SU-DHL-6 (cell line): ENCODE results near the gene NAPG.
A peak's percentile ranks its signal among the peaks of the same experiment; 100 is the strongest.

Experiments used
- H2AFZ ChIP-seq: fragments of 200-600 bp; sonication (generic); 2 replicates; pipeline ENCODE4 v1.6.1; 2014; ENCODE audit warnings: low read depth, mild to moderate bottlenecking, moderate library complexity, mixed read lengths, antibody characterized with exemption, low read length; ENCODE audit not compliant: severe bottlenecking
- H3F3A ChIP-seq: fragments of 200-600 bp; shearing (Covaris generic); 2 replicates; pipeline ENCODE4 v1.6.0; 2016; ENCODE audit warnings: antibody characterized with exemption, mild to moderate bottlenecking; ENCODE audit not compliant: insufficient read depth
- H3K27ac ChIP-seq: fragments of 200-600 bp; sonication (generic); 2 replicates; pipeline ENCODE4 v1.5.1; 2016; ENCODE audit warnings: low read depth, mild to moderate bottlenecking, low read length, moderate library complexity, mixed read lengths
- H3K27me3 ChIP-seq: fragments of 200-600 bp; sonication (generic), shearing (Covaris generic); 2 replicates; pipeline ENCODE4 v1.6.0; 2014; ENCODE audit warnings: mild to moderate bottlenecking, low read length
- H3K36me3 ChIP-seq: fragments of 200-600 bp; sonication (generic); 2 replicates; pipeline ENCODE4 v1.6.1; 2014; ENCODE audit warnings: mild to moderate bottlenecking, low read length, mixed read lengths
- H3K4me2 ChIP-seq: fragments of 300-600, 200-600 bp; shearing (Covaris generic), sonication (generic); 2 replicates; pipeline ENCODE4 v1.6.0; 2014; ENCODE audit warnings: low read length, low read depth, mild to moderate bottlenecking; ENCODE audit not compliant: poor library complexity, severe bottlenecking
- H3K4me3 ChIP-seq: fragments of 200-600 bp; sonication (generic); 2 replicates; pipeline ENCODE4 v1.5.1; 2014; ENCODE audit warnings: antibody characterized with exemption, low read length, mild to moderate bottlenecking, mixed read lengths; ENCODE audit not compliant: insufficient read depth, poor library complexity, severe bottlenecking
- H3K79me2 ChIP-seq: fragments of 200-600 bp; sonication (generic); 2 replicates; pipeline ENCODE4 v1.6.1; 2014; ENCODE audit warnings: mild to moderate bottlenecking, low read length, moderate library complexity; ENCODE audit not compliant: insufficient read depth
- H3K9ac ChIP-seq: fragments of 200-600 bp; sonication (generic); 2 replicates; pipeline ENCODE4 v1.7.0; 2014; ENCODE audit warnings: mild to moderate bottlenecking, low read length
- H3K9me2 ChIP-seq: fragments of 200-600 bp; sonication (generic); replicated peaks from 2 replicates; pipeline ENCODE4 v1.6.1; 2014; ENCODE audit warnings: low read length; ENCODE audit not compliant: insufficient read depth
- H3K9me3 ChIP-seq: fragments of 200-600 bp; sonication (generic); 2 replicates; pipeline ENCODE4 v1.6.1; 2014; ENCODE audit warnings: low read length, mixed read lengths; ENCODE audit not compliant: insufficient read depth
- H4K20me1 ChIP-seq: fragments of 200-600 bp; sonication (generic); 2 replicates; pipeline ENCODE4 v1.6.1; 2014; ENCODE audit warnings: low read depth, mild to moderate bottlenecking, antibody characterized with exemption, low read length, moderate library complexity, mixed read lengths
- CTCF ChIP-seq: fragments of 200-600 bp; sonication (generic); IDR thresholded peaks from one replicate; pipeline ENCODE4 v1.5.1; 2017; ENCODE audit warnings: antibody characterized with exemption, mild to moderate bottlenecking, low read length, moderate library complexity; ENCODE audit not compliant: insufficient read depth, poor library complexity, severe bottlenecking
- EZH2phosphoT487 ChIP-seq: fragments of 200-600 bp; sonication (generic), shearing (Covaris generic); conservative IDR thresholded peaks from 2 replicates; pipeline ENCODE4 v1.6.1; 2018; ENCODE audit warnings: mild to moderate bottlenecking, antibody characterized with exemption, low read length, moderate library complexity, mixed read lengths

NAPG gene

GRCh38 chr18:10487154-10487553, 38.7 kb upstream of the NAPG start:
- no peak for TF ChIP-seq CTCF
- TF ChIP-seq EZH2phosphoT487 = no peak
- Histone ChIP-seq H3K27ac (no peak overlapping the region), H3K36me3 (no peaks in the 10 kb centered on the region), H3K27me3 (no peaks in the 10 kb centered on the region), H3K9ac (no peak overlapping the region), H3K9me2 (no peaks in the 10 kb centered on the region), H3K4me3 (no peak overlapping the region), H4K20me1 (no peaks in the 10 kb centered on the region), H3F3A (no peaks in the 10 kb centered on the region), H3K9me3 (no peaks in the 10 kb centered on the region), H3K79me2 (no peaks in the 10 kb centered on the region), H3K4me2 (no peak overlapping the region), H2AFZ (no peak overlapping the region)

GRCh38 chr18:10488017-10488416, 37.8 kb upstream of the NAPG start:
- TF ChIP-seq CTCF = no peak
- no peak for TF ChIP-seq EZH2phosphoT487
- Histone ChIP-seq H3K9me3 (no peaks in the 10 kb centered on the region), H2AFZ (no peak overlapping the region), H3F3A (no peaks in the 10 kb centered on the region), H3K9ac (no peak overlapping the region), H3K4me3 (no peak overlapping the region), H3K27ac (no peak overlapping the region), H3K27me3 (no peaks in the 10 kb centered on the region), H3K79me2 (no peaks in the 10 kb centered on the region), H3K4me2 (no peak overlapping the region), H3K9me2 (no peaks in the 10 kb centered on the region), H4K20me1 (no peaks in the 10 kb centered on the region), H3K36me3 (no peaks in the 10 kb centered on the region)

- no peak overlapping the region for H3K9ac ChIP-seq
- H3K27me3 ChIP-seq = no peaks in the 10 kb centered on the region
- no peaks in the 10 kb centered on the region for H4K20me1 ChIP-seq
- H3K79me2 ChIP-seq = no peaks in the 10 kb centered on the region
- peak overlapping the region; percentile 80 for H2AFZ ChIP-seq
- H3K9me2 ChIP-seq = no peaks in the 10 kb centered on the region
- H3K36me3 ChIP-seq = no peaks in the 10 kb centered on the region
- H3K9me3 ChIP-seq = no peaks in the 10 kb centered on the region
- TF ChIP-seq EZH2phosphoT487 (no peak), CTCF (peak; percentile 63)
- no peak overlapping the region for H3K27ac ChIP-seq
- H3K4me3 ChIP-seq = no peak overlapping the region
- H3F3A ChIP-seq = no peaks in the 10 kb centered on the region
- H3K4me2 ChIP-seq = no peak overlapping the region
Observed at GRCh38 chr18:10490401-10491165, 35.2 kb upstream of the NAPG start.
